HepG2 (cell line): Measurements from ENCODE around the gene CEP55.

ENCODE experiments used
- EP300 ChIP-seq, 3 experiments: sonication (generic) in 1 of 3; formaldehyde crosslinking in 1 of 3; IDR thresholded peaks; 2 replicates each; pipeline versions ENCODE4 v1.5.1 to v1.6.1; 2011 to 2020; ENCODE audit warnings: low read depth in 2 of 3, low read length in 2 of 3, borderline replicate concordance in 1 of 3, improper control_type of control experiment in 1 of 3, mild to moderate bottlenecking in 1 of 3, missing genetic modification reagents in 1 of 3, moderate library complexity in 1 of 3
- GABPB1 ChIP-seq: IDR thresholded peaks from 2 replicates; pipeline ENCODE4 v1.6.1; 2016; ENCODE audit warnings: mild to moderate bottlenecking, missing genetic modification reagents, moderate library complexity, missing compliant biosample characterization
- KDM1A ChIP-seq: IDR thresholded peaks from 2 replicates; pipeline ENCODE4 v1.6.1; 2016; ENCODE audit warnings: missing compliant biosample characterization
- NKX3-1 ChIP-seq: sonication (generic); formaldehyde crosslinking; IDR thresholded peaks from 2 replicates; pipeline ENCODE4 v1.5.0; 2020; ENCODE audit warnings: missing genetic modification reagents
- NR1H2 ChIP-seq: sonication (generic); formaldehyde crosslinking; IDR thresholded peaks from 2 replicates; pipeline ENCODE4 v1.8.1; 2022; ENCODE audit warnings: low read depth, missing genetic modification reagents, borderline replicate concordance
- RBFOX2 ChIP-seq: fragments of 200-400 bp; formaldehyde crosslinking; IDR thresholded peaks from 2 replicates; pipeline ENCODE4 v1.6.1; 2017; ENCODE audit warnings: low read depth, mild to moderate bottlenecking, low read length
- YY1 ChIP-seq: IDR thresholded peaks from 2 replicates; pipeline ENCODE4 v1.6.1; 2011; ENCODE audit warnings: low read length, low read depth, moderate library complexity, mild to moderate bottlenecking; ENCODE audit not compliant: insufficient read depth, insufficient replicate concordance
- ZNF121 ChIP-seq: sonication (generic); formaldehyde crosslinking; IDR thresholded peaks from 2 replicates; pipeline ENCODE4 v1.5.0; 2020; ENCODE audit warnings: mild to moderate bottlenecking, missing genetic modification reagents
- ZNF138 ChIP-seq: sonication (generic); formaldehyde crosslinking; IDR thresholded peaks from 2 replicates; pipeline ENCODE4 v1.5.0; 2020; ENCODE audit warnings: mild to moderate bottlenecking, low read depth, missing genetic modification reagents
- ZNF24 ChIP-seq: fragments of 450-650 bp; IDR thresholded peaks from 2 replicates; pipeline ENCODE4 v1.6.1; 2017; ENCODE audit warnings: antibody characterized with exemption, mild to moderate bottlenecking
- ZNF431 ChIP-seq: sonication (generic); formaldehyde crosslinking; IDR thresholded peaks from 2 replicates; pipeline ENCODE4 v1.9.0; 2022; ENCODE audit warnings: missing genetic modification reagents, low read depth, mild to moderate bottlenecking, borderline replicate concordance
- TF ChIP-seq, protein P1 (sequence below): sonication (generic); formaldehyde crosslinking; IDR thresholded peaks from 2 replicates; pipeline ENCODE4 v1.5.0; 2020; ENCODE audit warnings: missing genetic modification reagents

DNA sequence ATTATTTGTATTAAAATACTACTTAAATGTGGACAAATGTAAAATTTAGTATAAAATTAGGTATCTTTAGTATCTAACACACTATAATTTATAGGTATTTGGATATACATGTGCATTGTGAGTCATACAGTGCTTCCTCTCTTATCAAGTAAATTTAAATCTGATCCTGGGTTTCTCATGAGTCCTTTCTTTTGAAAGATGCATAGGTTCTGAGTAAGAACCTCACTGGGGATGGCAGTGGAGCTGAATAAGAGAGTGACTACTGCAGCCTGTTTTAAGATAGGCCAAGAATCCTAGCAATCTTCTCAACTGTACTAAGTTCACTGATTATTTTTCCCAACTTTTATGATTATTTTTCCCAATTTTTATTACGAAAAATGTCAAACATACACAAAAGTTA lies 16.2 kb downstream of the CEP55 start:
- TF ChIP-seq NR1H2 (CRISPR knock-in tag): no peak
- TF ChIP-seq GABPB1 (CRISPR knock-in tag): no peak
- no peak for TF ChIP-seq ZNF138 (CRISPR knock-in tag)
- no peak for TF ChIP-seq YY1
- no peak for TF ChIP-seq ZNF431 (CRISPR knock-in tag)
- TF ChIP-seq EP300 (IDR thresholded peaks at IDR 0.05; ENCODE audit: low read depth in 2 of 2, low read length in 2 of 2): no peak
- TF ChIP-seq EP300 (CRISPR knock-in tag; IDR thresholded peaks at IDR 0.05; ENCODE audit: borderline replicate concordance): no peak
- no peak for TF ChIP-seq KDM1A
- no peak for TF ChIP-seq ZNF121 (CRISPR knock-in tag)
- TF ChIP-seq, protein P1, sequence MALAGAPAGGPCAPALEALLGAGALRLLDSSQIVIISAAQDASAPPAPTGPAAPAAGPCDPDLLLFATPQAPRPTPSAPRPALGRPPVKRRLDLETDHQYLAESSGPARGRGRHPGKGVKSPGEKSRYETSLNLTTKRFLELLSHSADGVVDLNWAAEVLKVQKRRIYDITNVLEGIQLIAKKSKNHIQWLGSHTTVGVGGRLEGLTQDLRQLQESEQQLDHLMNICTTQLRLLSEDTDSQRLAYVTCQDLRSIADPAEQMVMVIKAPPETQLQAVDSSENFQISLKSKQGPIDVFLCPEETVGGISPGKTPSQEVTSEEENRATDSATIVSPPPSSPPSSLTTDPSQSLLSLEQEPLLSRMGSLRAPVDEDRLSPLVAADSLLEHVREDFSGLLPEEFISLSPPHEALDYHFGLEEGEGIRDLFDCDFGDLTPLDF (CRISPR knock-in tag): no peak
- TF ChIP-seq NKX3-1 (CRISPR knock-in tag): no peak
- TF ChIP-seq ZNF24: no peak
- TF ChIP-seq RBFOX2: no peak
